LoVo (cell line): ENCODE results near the gene DAGLB.
A peak's percentile ranks its signal among the peaks of the same experiment; 100 is the strongest.
"Not testable (repeated sequence)": the region's sequence is repeated elsewhere in the genome, so short reads cannot be mapped to it uniquely, and the experiment has no call there.

Experiments
- DNase-seq: peaks from one replicate; pipeline ENCODE4 v3.0.0-alpha.2; 2016; ENCODE audit warnings: low spot score

The DAGLB gene

GRCh38 chr7:6460990-6461584, 13.3 kb upstream of the DAGLB start:
- no peak for DNase-seq

DNA sequence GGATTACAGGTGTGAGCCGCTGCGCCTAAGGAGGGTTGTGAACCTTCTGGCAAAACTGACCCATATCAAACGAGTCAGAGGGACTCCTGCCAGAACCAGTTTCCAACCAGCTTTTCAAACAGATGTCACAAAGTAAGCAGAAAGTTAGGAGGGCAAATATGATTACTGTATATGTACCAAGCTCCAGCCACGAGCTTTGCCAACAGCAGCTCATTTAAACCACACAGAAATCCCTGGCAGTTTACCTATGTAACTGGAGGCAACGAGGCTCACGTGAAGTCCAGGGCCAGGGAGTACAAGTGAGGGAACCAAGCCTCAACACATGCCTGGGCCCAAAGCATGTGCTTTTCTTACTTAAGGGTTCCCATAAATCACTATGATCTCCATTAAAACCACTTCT, 12.5 kb upstream of the DAGLB start:
- no peak for DNase-seq

- DNase-seq: not testable (repeated sequence)
Measured at GRCh38 chr7:6458676-6459075, 10.9 kb upstream of the DAGLB start.

- peak; percentile 66 for DNase-seq
Measured at GRCh38 chr7:6453734-6454133, 6.0 kb upstream of the DAGLB start.

DNA sequence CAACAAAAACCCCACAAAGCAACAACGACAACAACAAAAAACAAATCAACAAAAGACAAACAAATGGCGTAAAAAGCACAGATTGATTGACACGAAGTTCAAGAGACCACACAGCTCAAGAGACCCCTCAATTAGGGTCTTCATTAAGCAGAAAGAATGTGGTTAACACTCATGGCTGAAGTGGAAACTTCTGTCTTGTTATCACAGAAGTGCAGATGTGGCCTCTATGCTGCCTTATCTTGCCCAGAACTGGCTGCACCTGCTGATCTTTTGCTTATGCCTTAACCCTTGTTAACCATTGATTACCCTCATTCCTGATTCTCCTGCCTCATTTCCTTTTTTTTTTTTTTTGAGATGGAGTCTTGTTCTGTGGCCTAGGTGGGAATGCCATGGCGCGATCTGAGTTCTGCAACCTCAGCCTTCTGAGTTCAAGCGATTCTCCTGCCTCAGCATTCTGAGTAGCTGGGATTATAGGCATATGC, 3.5 kb upstream of the DAGLB start:
- no peak for DNase-seq

GRCh38 chr7:6450591-6450990, 2.8 kb upstream of the DAGLB start:
- DNase-seq: not testable (repeated sequence)

DNA sequence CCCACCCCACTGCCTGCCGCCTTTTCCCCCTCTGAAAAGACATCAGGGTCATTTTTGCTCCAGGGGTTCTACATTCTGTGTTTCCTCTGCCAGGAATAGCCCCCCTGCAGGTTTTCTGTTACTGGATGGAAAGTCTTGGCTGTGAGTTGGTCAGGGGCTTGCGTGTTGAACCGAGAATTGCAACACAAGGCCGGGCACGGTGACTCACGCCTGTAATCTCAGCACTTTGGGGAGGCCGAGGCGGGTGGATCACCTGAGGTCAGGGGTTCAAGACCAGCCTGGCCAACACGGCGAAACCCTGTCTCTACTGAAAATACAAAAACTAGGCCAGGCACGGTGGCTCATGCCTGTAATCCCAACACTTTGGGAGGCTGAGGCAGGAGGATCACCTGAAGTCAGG, 2.1 kb upstream of the DAGLB start:
- DNase-seq: not testable (repeated sequence)

- no peak for DNase-seq
Measured at GRCh38 chr7:6448943-6449543, 1.3 kb upstream of the DAGLB start.

DNA sequence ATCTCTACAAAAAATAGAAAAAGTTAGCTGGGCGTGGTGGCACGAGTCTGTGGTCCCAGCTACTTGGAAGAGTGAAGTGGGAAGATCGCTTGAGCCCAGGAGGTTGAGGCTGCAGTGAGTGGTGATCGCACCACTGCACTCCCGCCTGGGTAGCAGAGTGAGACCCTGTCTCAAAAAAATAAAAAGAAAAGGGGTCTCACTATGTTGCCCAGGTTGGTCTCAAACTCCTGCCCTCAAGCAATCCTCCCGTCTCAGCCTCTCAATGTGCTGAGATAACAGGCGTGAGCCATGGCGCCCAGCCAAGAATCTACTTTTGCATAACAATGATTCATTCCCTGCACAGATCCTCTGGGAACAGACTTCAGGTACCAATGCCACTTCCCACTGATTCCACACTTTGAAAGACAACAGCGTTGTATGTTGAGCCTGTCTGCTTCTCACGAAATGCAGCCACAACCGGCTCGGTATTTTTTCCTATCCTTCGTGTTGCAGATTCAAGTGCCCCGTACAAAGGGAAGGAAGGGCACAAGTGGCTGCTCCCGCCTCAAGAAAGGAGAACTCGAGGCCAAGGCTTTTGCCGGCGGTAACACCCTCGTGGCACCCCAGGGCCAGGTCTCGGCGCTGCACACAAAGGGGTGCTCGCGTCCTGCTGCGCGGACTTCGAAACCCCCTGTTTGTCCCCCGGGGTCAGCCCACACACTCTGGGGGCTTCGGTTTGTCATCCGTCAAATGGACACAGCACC, 745 bp downstream of the DAGLB start:
- peak; percentile 94 for DNase-seq

GRCh38 chr7:6444516-6445269, 3.1 kb downstream of the DAGLB start:
- no peak for DNase-seq

DNA sequence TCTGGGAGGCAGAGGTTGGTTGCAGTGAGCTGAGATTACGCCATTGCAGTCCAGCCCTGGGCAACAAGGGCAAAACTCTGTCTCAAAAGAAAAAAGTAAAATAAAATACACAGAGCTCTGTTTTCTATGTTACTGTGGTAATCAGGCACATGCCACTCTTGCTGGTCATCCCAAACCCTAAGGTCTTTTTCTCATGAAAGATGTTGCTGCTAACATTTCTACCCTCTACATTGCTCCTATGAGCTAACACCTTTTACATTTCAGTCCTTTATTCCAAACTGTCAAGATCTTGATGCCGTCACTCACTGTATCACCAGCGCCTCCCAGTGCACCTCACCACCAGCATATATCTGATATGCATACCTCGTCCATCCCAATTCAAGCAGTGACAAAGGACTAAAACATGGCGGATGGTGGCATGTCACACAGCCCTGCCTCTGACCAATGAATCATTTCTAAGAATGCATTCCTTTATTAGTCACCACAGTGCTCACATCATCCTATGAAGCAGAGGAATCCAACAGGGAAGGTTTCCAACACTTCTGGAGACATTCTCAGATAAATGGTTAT, 4.3 kb downstream of the DAGLB start:
- DNase-seq: peak; percentile 44

DNA sequence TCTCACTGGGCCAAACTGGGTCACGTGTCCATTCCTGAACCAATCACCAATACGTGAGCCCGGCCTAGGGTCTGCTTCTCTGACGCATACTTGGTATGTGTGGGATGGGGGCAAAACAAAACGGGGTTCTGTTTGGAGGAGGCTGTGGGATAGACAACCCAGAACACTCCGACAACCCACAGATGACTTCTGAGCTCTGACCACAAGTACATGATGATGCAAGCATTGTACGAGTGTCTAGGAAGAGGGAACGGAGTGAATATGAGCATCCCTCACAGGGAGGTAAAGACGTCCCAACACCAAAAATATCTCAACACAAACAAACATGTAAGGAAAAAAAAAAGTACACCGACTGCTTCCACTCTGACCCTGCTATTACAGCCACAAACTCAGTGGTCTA, 5.6 kb downstream of the DAGLB start:
- DNase-seq: no peak

- DNase-seq: no peak
Measured at GRCh38 chr7:6440381-6440780, 7.4 kb downstream of the DAGLB start.

- DNase-seq: no peak
Measured at GRCh38 chr7:6438427-6438826, 9.3 kb downstream of the DAGLB start.

GRCh38 chr7:6437251-6437650, 10.5 kb downstream of the DAGLB start:
- DNase-seq: no peak

GRCh38 chr7:6436385-6436685, 11.4 kb downstream of the DAGLB start:
- no peak for DNase-seq

DNA sequence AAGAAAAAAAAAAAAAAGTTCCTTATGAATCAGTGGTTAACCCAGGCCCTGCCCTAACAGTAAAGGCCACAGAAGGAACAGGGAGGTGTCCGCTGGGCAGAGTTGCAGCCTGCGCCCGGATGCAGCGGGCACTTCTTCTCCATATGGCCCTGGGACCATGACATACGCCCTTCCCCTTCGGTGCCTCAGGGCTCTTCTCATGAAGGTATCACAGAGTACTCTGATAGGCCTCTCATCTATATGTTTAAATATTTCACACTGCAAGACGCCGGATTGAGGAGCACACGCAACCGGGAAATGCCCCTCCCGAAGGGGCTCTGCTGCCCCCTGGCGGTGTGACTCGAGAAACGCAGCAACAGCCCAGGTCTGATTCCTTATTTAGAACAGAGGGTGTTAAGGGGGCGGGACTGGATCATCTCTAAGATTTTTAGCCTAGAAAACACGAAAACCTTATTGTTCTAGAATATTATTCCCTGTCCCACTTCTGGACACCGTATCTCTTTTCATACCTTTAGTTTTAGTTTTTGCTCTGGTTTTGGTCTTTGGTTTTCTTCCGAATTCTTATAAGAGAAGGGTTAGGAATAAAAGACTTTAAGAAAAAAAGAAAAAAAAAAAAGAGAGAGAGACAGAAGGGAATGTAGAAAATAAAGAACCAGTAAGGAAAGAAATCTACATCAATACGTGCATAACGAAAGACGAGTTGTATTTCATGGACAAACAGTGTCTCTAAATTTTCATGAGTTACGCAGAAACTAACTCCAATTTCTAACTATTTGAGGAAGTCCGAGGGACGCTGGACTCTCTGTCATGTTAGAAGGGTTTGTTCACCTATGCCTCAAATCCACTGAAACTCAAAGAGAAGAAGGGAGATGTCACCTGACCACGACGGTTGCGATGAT, 12.0 kb downstream of the DAGLB start:
- peak; percentile 83 for DNase-seq

GRCh38 chr7:6433784-6434615, 13.8 kb downstream of the DAGLB start:
- no peak for DNase-seq

- no peak for DNase-seq
Measured at GRCh38 chr7:6432781-6433180, 15.0 kb downstream of the DAGLB start.

- no peak for DNase-seq
Measured at GRCh38 chr7:6430974-6431373, 16.8 kb downstream of the DAGLB start.
